Measurements from ENCODE around the gene CHAF1A.

Gene CHAF1A

GRCh38 chr19:4389511-4390016, 12.9 kb upstream of the CHAF1A start:
- H3K79me2 ChIP-seq (ENCODE audit: insufficient read depth, low read length), result peaks cover 88% of the 10 kb centered on the region
- no peak overlapping the region for H3K27ac ChIP-seq (ENCODE audit: low read depth, low read length)
- no peaks in the 10 kb centered on the region for H3F3A ChIP-seq (ENCODE audit: insufficient read depth)
- no peak for TF ChIP-seq CTCF (IDR thresholded peaks at IDR 0.05; ENCODE audit: insufficient read depth, low read length, poor library complexity, severe bottlenecking)
- no peak for TF ChIP-seq EZH2phosphoT487 (conservative IDR thresholded peaks at IDR 0.05; ENCODE audit: low read length)
- H3K27me3 ChIP-seq (ENCODE audit: low read length), result no peaks in the 10 kb centered on the region
- H4K20me1 ChIP-seq (ENCODE audit: low read depth, low read length), result no peaks in the 10 kb centered on the region; the same call in 1 of the 2 replicates
- no peak overlapping the region for H3K4me3 ChIP-seq (ENCODE audit: insufficient read depth, low read length, poor library complexity, severe bottlenecking)
- H3K9me3 ChIP-seq (ENCODE audit: insufficient read depth, low read length), result no peaks in the 10 kb centered on the region
- no peaks in the 10 kb centered on the region for H3K9me2 ChIP-seq (replicated peaks; ENCODE audit: insufficient read depth, low read length)
- H3K4me2 ChIP-seq (ENCODE audit: low read depth, low read length, poor library complexity, severe bottlenecking), result no peak overlapping the region
- no peak overlapping the region for H2AFZ ChIP-seq (ENCODE audit: low read depth, low read length, severe bottlenecking)
- no peak overlapping the region for H3K9ac ChIP-seq (ENCODE audit: low read length)
- no peaks in the 10 kb centered on the region for H3K36me3 ChIP-seq (ENCODE audit: low read length)

GRCh38 chr19:4390017-4390566, 12.3 kb upstream of the CHAF1A start:
- no peaks in the 10 kb centered on the region; the same call in 1 of the 2 replicates for H4K20me1 ChIP-seq (ENCODE audit: low read depth, low read length)
- H3K4me3 ChIP-seq (ENCODE audit: insufficient read depth, low read length, poor library complexity, severe bottlenecking), result no peak overlapping the region
- no peak overlapping the region for H3K4me2 ChIP-seq (ENCODE audit: low read depth, low read length, poor library complexity, severe bottlenecking)

GRCh38 chr19:4390567-4391305, 11.7 kb upstream of the CHAF1A start:
- no peaks in the 10 kb centered on the region for H3K27me3 ChIP-seq (ENCODE audit: low read length)
- no peaks in the 10 kb centered on the region for H3K36me3 ChIP-seq (ENCODE audit: low read length)
- no peak overlapping the region for H3K4me3 ChIP-seq (ENCODE audit: insufficient read depth, low read length, poor library complexity, severe bottlenecking)
- no peaks in the 10 kb centered on the region for H3K9me3 ChIP-seq (ENCODE audit: insufficient read depth, low read length)
- no peaks in the 10 kb centered on the region for H3F3A ChIP-seq (ENCODE audit: insufficient read depth)
- H3K27ac ChIP-seq (ENCODE audit: low read depth, low read length), result no peak overlapping the region
- H3K9me2 ChIP-seq (replicated peaks; ENCODE audit: insufficient read depth, low read length), result no peaks in the 10 kb centered on the region
- no peak overlapping the region for H3K4me2 ChIP-seq (ENCODE audit: low read depth, low read length, poor library complexity, severe bottlenecking)
- no peaks in the 10 kb centered on the region; the same call in 1 of the 2 replicates for H4K20me1 ChIP-seq (ENCODE audit: low read depth, low read length)
- H2AFZ ChIP-seq (ENCODE audit: low read depth, low read length, severe bottlenecking), result no peak overlapping the region
- peaks cover 88% of the 10 kb centered on the region for H3K79me2 ChIP-seq (ENCODE audit: insufficient read depth, low read length)
- H3K9ac ChIP-seq (ENCODE audit: low read length), result no peak overlapping the region
- TF ChIP-seq EZH2phosphoT487 (conservative IDR thresholded peaks at IDR 0.05; ENCODE audit: low read length) (no peak), CTCF (IDR thresholded peaks at IDR 0.05; ENCODE audit: insufficient read depth, low read length, poor library complexity, severe bottlenecking) (no peak)

More at GRCh38 chr19:4390017-4390566, 12.3 kb upstream of the CHAF1A start:
- no peaks in the 10 kb centered on the region for H3K9me3 ChIP-seq (ENCODE audit: insufficient read depth, low read length)
- no peak overlapping the region for H2AFZ ChIP-seq (ENCODE audit: low read depth, low read length, severe bottlenecking)
- no peaks in the 10 kb centered on the region for H3K9me2 ChIP-seq (replicated peaks; ENCODE audit: insufficient read depth, low read length)
- no peaks in the 10 kb centered on the region for H3K27me3 ChIP-seq (ENCODE audit: low read length)
- H3K9ac ChIP-seq (ENCODE audit: low read length), result no peak overlapping the region
- no peaks in the 10 kb centered on the region for H3F3A ChIP-seq (ENCODE audit: insufficient read depth)
- no peaks in the 10 kb centered on the region for H3K36me3 ChIP-seq (ENCODE audit: low read length)
- H3K79me2 ChIP-seq (ENCODE audit: insufficient read depth, low read length), result peaks cover 89% of the 10 kb centered on the region
- no peak for TF ChIP-seq EZH2phosphoT487 (conservative IDR thresholded peaks at IDR 0.05; ENCODE audit: low read length)
- TF ChIP-seq CTCF (IDR thresholded peaks at IDR 0.05; ENCODE audit: insufficient read depth, low read length, poor library complexity, severe bottlenecking), result no peak
- no peak overlapping the region for H3K27ac ChIP-seq (ENCODE audit: low read depth, low read length)
